Loucy (cell line): Measurements from ENCODE around the gene PLBD1.

Experiments
- H2AFZ ChIP-seq: fragments of 200-600 bp; sonication (generic); 2 replicates; pipeline ENCODE4 v1.6.0; 2016; ENCODE audit warnings: antibody characterized with exemption, mild to moderate bottlenecking, low read length, moderate library complexity
- H3F3A ChIP-seq: fragments of 200-600 bp; 2 replicates; pipeline ENCODE4 v1.6.0; 2016; ENCODE audit warnings: antibody characterized with exemption, low read depth, mild to moderate bottlenecking
- H3K27me3 ChIP-seq: fragments of 200-600 bp; sonication (generic); 2 replicates; pipeline ENCODE4 v1.6.1; 2014; ENCODE audit warnings: low read length, mild to moderate bottlenecking; ENCODE audit not compliant: insufficient read depth, poor library complexity, severe bottlenecking
- H3K36me3 ChIP-seq: fragments of 200-600 bp; sonication (generic); 2 replicates; pipeline ENCODE4 v1.6.1; 2016; ENCODE audit warnings: low read length; ENCODE audit not compliant: insufficient read depth
- H3K4me1 ChIP-seq: fragments of 200-600 bp; sonication (generic); 2 replicates; pipeline ENCODE4 v1.5.1; 2014; ENCODE audit warnings: low read length, mild to moderate bottlenecking; ENCODE audit not compliant: insufficient read depth, poor library complexity, severe bottlenecking
- H3K4me2 ChIP-seq: fragments of 200-600 bp; sonication (generic); 2 replicates; pipeline ENCODE4 v1.6.0; 2014; ENCODE audit warnings: antibody characterized with exemption, low read length, low read depth, mild to moderate bottlenecking; ENCODE audit not compliant: poor library complexity, severe bottlenecking
- H3K4me3 ChIP-seq: fragments of 200-600 bp; sonication (generic); 2 replicates; pipeline ENCODE4 v1.5.1; 2014; ENCODE audit warnings: low read length, mild to moderate bottlenecking, mixed read lengths; ENCODE audit not compliant: poor library complexity, severe bottlenecking
- H3K79me2 ChIP-seq: fragments of 200-600 bp; sonication (generic); 2 replicates; pipeline ENCODE4 v1.6.1; 2014; ENCODE audit warnings: low read length; ENCODE audit not compliant: insufficient read depth
- H3K9ac ChIP-seq: fragments of 200-600 bp; sonication (generic); 2 replicates; pipeline ENCODE4 v1.6.0; 2014; ENCODE audit warnings: mild to moderate bottlenecking, low read depth, low read length, moderate library complexity; ENCODE audit not compliant: poor library complexity, severe bottlenecking
- H3K9me2 ChIP-seq: fragments of 200-600 bp; sonication (generic); replicated peaks from 2 replicates; pipeline ENCODE4 v1.6.1; 2016; ENCODE audit warnings: low read depth, low read length, mixed read lengths
- H3K9me3 ChIP-seq: fragments of 200-600 bp; sonication (generic); 2 replicates; pipeline ENCODE4 v1.6.1; 2014; ENCODE audit warnings: mild to moderate bottlenecking, antibody characterized with exemption, low read length, low read depth; ENCODE audit not compliant: insufficient read depth
- H4K20me1 ChIP-seq: fragments of 200-600 bp; sonication (generic); 2 replicates; pipeline ENCODE4 v1.6.0; 2014; ENCODE audit warnings: antibody characterized with exemption, low read length, mild to moderate bottlenecking; ENCODE audit not compliant: insufficient read depth, poor library complexity, severe bottlenecking
- CTCF ChIP-seq: fragments of 200-600 bp; sonication (generic); conservative IDR thresholded peaks from 2 replicates; pipeline ENCODE4 v1.5.1; 2014; ENCODE audit warnings: mild to moderate bottlenecking, antibody characterized with exemption, low read length
- EZH2phosphoT487 ChIP-seq: fragments of 200-600 bp; IDR thresholded peaks from 2 replicates; pipeline ENCODE4 v1.6.1; 2018; ENCODE audit warnings: antibody characterized with exemption, mild to moderate bottlenecking, moderate library complexity, borderline replicate concordance

PLBD1 gene

GRCh38 chr12:14588571-14588970, 20.9 kb upstream of the PLBD1 start:
- Histone ChIP-seq H2AFZ (no peak overlapping the region), H3F3A (no peaks in the 10 kb centered on the region), H3K4me2 (no peak overlapping the region), H3K36me3 (no peaks in the 10 kb centered on the region), H3K4me1 (no peaks in the 10 kb centered on the region), H3K9me2 (no peaks in the 10 kb centered on the region), H3K79me2 (no peaks in the 10 kb centered on the region), H3K27me3 (no peaks in the 10 kb centered on the region), H4K20me1 (no peaks in the 10 kb centered on the region), H3K4me3 (no peak overlapping the region), H3K9ac (no peak overlapping the region), H3K9me3 (no peaks in the 10 kb centered on the region)
- TF ChIP-seq CTCF = no peak
- no peak for TF ChIP-seq EZH2phosphoT487

GRCh38 chr12:14578646-14579045, 11.0 kb upstream of the PLBD1 start:
- no peaks in the 10 kb centered on the region for H3K9me2 ChIP-seq
- H3K79me2 ChIP-seq = no peaks in the 10 kb centered on the region
- H3F3A ChIP-seq = no peaks in the 10 kb centered on the region
- no peaks in the 10 kb centered on the region for H3K36me3 ChIP-seq
- peaks cover 5% of the 10 kb centered on the region for H3K27me3 ChIP-seq
- no peak overlapping the region for H3K4me2 ChIP-seq
- no peaks in the 10 kb centered on the region for H3K9me3 ChIP-seq
- TF ChIP-seq CTCF (no peak), EZH2phosphoT487 (no peak)
- H3K4me3 ChIP-seq = no peak overlapping the region
- H3K9ac ChIP-seq = no peak overlapping the region
- H3K4me1 ChIP-seq = no peaks in the 10 kb centered on the region
- H4K20me1 ChIP-seq = no peaks in the 10 kb centered on the region
- H2AFZ ChIP-seq = no peak overlapping the region

GRCh38 chr12:14577344-14577743, 9.7 kb upstream of the PLBD1 start:
- no peaks in the 10 kb centered on the region for H3K9me3 ChIP-seq
- H3K9ac ChIP-seq = no peak overlapping the region
- H3K27me3 ChIP-seq = peaks cover 5% of the 10 kb centered on the region
- H3K4me1 ChIP-seq = no peaks in the 10 kb centered on the region
- no peaks in the 10 kb centered on the region for H3K9me2 ChIP-seq
- H3K79me2 ChIP-seq = no peaks in the 10 kb centered on the region
- H3F3A ChIP-seq = no peaks in the 10 kb centered on the region
- H3K36me3 ChIP-seq = no peaks in the 10 kb centered on the region
- no peak overlapping the region for H3K4me2 ChIP-seq
- TF ChIP-seq CTCF = no peak
- no peak overlapping the region for H3K4me3 ChIP-seq
- H2AFZ ChIP-seq = no peak overlapping the region
- H4K20me1 ChIP-seq = no peaks in the 10 kb centered on the region
